Panc1 (cell line): Measurements from ENCODE around the gene ATP10D. TPM values are rescaled to one million over a fixed set of nuclear protein-coding genes. Genes with fewer than 3 reads are reported as not detected.

Experiments
- ATAC-seq: fragments of 200-7000 bp; cut with Tn5 transposase; 2 replicates; pipeline ENCODE4 v1.9.1; 2020; ENCODE audit warnings: mild to moderate bottlenecking, moderate library complexity
- BruUV-seq: library from RNA; stranded (reverse); fragments of 400-500 nt; replicated peaks from 2 replicates; lab custom pipeline; 2021; lab: Mats Ljungman, UMichigan
- CTCF ChIA-PET: fragments of 300-600 bp; sonication (Branson Sonifier 250); formaldehyde crosslinking; loops from one replicate; lab custom pipeline; 2022; ENCODE audit warnings: antibody characterized with exemption; lab: Charles Lee
- POLR2A ChIA-PET: fragments of 300-600 bp; sonication (Branson Sonifier 250); formaldehyde crosslinking; loops from one replicate; lab custom pipeline; 2022; ENCODE audit warnings: antibody characterized with exemption; lab: Charles Lee
- DNase-seq: peaks from one replicate; pipeline ENCODE4 v3.0.0-alpha.2; 2010; ENCODE audit warnings: low read depth, low spot score
- H3K27ac ChIP-seq: 2 replicates; pipeline ENCODE4 v1.5.1; 2011; ENCODE audit warnings: mild to moderate bottlenecking, low read length, inconsistent platforms
- H3K27me3 ChIP-seq: fragments of 200-500 bp; sonication (Bioruptor generic); 2 replicates; pipeline ENCODE4 v1.6.0; 2014; ENCODE audit warnings: low read length, inconsistent platforms; ENCODE audit not compliant: control insufficient read depth, insufficient read depth
- H3K36me3 ChIP-seq: fragments of 200-500 bp; sonication (Bioruptor generic); 2 replicates; pipeline ENCODE4 v1.5.1; 2014; ENCODE audit warnings: inconsistent platforms, mild to moderate bottlenecking, low read length, moderate library complexity; ENCODE audit not compliant: control insufficient read depth, insufficient read depth
- H3K4me1 ChIP-seq: 2 replicates; pipeline ENCODE4 v1.5.1; 2011; ENCODE audit warnings: inconsistent platforms, mild to moderate bottlenecking, low read length, moderate library complexity; ENCODE audit not compliant: control insufficient read depth, insufficient read depth
- H3K4me3 ChIP-seq, 2 experiments: 2 replicates each; pipeline ENCODE4 v1.5.1; 2011 to 2012; ENCODE audit warnings: low read depth in 2 of 2, low read length in 2 of 2, mild to moderate bottlenecking in 2 of 2, inconsistent platforms in 1 of 2, moderate library complexity in 1 of 2
- H3K9me3 ChIP-seq: fragments of 200-500 bp; sonication (Bioruptor generic); 2 replicates; pipeline ENCODE4 v1.5.1; 2014; ENCODE audit warnings: low read depth, mild to moderate bottlenecking, inconsistent platforms, low read length, moderate library complexity; ENCODE audit not compliant: control insufficient read depth, insufficient read depth
- POLR2AphosphoS5 ChIP-seq: IDR thresholded peaks from 2 replicates; pipeline ENCODE4 v1.6.1; 2012; ENCODE audit warnings: mild to moderate bottlenecking, low read depth, low read length, moderate library complexity
- SIN3A ChIP-seq: IDR thresholded peaks from 2 replicates; pipeline ENCODE4 v1.6.1; 2012; ENCODE audit warnings: low read depth, mild to moderate bottlenecking, low read length, moderate library complexity, borderline replicate concordance; ENCODE audit not compliant: insufficient read depth
- TCF7L2 ChIP-seq: IDR thresholded peaks from 2 replicates; pipeline ENCODE4 v1.6.1; 2011; ENCODE audit warnings: mild to moderate bottlenecking, low read depth, low read length, inconsistent platforms
- in situ Hi-C: cut with HindIII; loops from 2 replicates; pipeline ENCODE4 v1.10.0; 2016; ENCODE audit warnings: low sequenced_read_pairs, low pct_unique_long_range_greater_than_20kb
- intact Hi-C: fragments of 100-400 bp; cut with micrococcal nuclease; formaldehyde crosslinking; loops from one replicate; pipeline ENCODE4 v1.10.0; 2022; ENCODE audit not compliant: unreplicated experiment
- total RNA-seq: library from RNA; stranded (reverse); gene quantifications from one replicate; pipeline ENCODE4 v1.2.1, GENCODE V29; 2021; ENCODE audit not compliant: unreplicated experiment
- TF ChIP-seq, protein P1 (sequence below), 2 experiments: IDR thresholded peaks; 2 replicates each; pipeline ENCODE4 v1.6.1; 2011 to 2012; ENCODE audit warnings: low read depth in 2 of 2, control low read depth in 1 of 2, low read length in 1 of 2, mild to moderate bottlenecking in 1 of 2, moderate library complexity in 1 of 2; ENCODE audit not compliant: insufficient read depth in 1 of 2
- TF ChIP-seq, protein P2 (sequence below): fragments of 450-650 bp; IDR thresholded peaks from 2 replicates; pipeline ENCODE4 v1.5.1; 2017; ENCODE audit warnings: mild to moderate bottlenecking

The ATP10D gene
- total RNA-seq, 1 experiment from 2014 or later, result 13.9 TPM

DNA sequence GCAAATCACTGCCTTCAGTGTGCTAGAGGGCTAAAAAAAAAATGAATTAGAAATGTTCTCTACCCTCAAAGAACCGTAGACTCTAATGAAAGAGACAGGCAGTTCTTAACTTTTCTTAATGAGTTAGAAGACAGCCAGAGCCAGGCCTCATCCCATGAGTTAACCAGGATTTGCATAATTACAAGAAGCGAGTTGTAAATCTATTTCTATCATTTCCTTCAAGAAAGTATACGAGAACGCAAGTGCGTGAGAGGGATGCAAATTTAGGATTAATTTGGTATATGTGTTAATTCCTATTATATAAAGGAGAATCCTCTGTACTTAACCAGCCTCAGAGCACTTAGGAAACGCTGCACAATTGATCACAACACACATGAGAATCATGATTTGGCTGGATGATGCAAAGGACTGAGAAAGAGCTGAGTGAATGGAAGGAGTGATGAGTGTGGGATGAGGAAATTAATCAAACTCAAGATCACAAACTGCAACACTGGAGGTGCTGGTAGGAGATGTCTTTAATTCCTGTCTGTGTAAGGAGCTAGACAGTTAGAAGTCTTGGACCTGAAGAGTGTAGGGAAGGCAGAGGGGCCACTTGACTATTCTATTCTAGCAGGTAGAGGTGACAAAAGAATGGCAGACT, 157.2 kb downstream of the ATP10D start:
- ChIA-PET POLR2A (no interaction called here), CTCF (no interaction called here)
- ATAC-seq (no peak), DNase-seq (no peak)
- H3K4me3 ChIP-seq, result no peak overlapping the region
- no peak overlapping the region for H3K27ac ChIP-seq
- no TSS peak for BruUV-seq
- no peaks in the 10 kb centered on the region for H3K27me3 ChIP-seq
- H3K9me3 ChIP-seq, result no peaks in the 10 kb centered on the region
- intact Hi-C loops, result no loop called here
- TF ChIP-seq POLR2AphosphoS5 (no peak), TCF7L2 (no peak), SIN3A (no peak)
- TF ChIP-seq, protein P1, sequence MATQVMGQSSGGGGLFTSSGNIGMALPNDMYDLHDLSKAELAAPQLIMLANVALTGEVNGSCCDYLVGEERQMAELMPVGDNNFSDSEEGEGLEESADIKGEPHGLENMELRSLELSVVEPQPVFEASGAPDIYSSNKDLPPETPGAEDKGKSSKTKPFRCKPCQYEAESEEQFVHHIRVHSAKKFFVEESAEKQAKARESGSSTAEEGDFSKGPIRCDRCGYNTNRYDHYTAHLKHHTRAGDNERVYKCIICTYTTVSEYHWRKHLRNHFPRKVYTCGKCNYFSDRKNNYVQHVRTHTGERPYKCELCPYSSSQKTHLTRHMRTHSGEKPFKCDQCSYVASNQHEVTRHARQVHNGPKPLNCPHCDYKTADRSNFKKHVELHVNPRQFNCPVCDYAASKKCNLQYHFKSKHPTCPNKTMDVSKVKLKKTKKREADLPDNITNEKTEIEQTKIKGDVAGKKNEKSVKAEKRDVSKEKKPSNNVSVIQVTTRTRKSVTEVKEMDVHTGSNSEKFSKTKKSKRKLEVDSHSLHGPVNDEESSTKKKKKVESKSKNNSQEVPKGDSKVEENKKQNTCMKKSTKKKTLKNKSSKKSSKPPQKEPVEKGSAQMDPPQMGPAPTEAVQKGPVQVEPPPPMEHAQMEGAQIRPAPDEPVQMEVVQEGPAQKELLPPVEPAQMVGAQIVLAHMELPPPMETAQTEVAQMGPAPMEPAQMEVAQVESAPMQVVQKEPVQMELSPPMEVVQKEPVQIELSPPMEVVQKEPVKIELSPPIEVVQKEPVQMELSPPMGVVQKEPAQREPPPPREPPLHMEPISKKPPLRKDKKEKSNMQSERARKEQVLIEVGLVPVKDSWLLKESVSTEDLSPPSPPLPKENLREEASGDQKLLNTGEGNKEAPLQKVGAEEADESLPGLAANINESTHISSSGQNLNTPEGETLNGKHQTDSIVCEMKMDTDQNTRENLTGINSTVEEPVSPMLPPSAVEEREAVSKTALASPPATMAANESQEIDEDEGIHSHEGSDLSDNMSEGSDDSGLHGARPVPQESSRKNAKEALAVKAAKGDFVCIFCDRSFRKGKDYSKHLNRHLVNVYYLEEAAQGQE (IDR thresholded peaks at IDR 0.05; ENCODE audit: insufficient read depth in 1 of 2, low read depth in 2 of 2, low read length in 1 of 2), result no peak
- TF ChIP-seq, protein P2, sequence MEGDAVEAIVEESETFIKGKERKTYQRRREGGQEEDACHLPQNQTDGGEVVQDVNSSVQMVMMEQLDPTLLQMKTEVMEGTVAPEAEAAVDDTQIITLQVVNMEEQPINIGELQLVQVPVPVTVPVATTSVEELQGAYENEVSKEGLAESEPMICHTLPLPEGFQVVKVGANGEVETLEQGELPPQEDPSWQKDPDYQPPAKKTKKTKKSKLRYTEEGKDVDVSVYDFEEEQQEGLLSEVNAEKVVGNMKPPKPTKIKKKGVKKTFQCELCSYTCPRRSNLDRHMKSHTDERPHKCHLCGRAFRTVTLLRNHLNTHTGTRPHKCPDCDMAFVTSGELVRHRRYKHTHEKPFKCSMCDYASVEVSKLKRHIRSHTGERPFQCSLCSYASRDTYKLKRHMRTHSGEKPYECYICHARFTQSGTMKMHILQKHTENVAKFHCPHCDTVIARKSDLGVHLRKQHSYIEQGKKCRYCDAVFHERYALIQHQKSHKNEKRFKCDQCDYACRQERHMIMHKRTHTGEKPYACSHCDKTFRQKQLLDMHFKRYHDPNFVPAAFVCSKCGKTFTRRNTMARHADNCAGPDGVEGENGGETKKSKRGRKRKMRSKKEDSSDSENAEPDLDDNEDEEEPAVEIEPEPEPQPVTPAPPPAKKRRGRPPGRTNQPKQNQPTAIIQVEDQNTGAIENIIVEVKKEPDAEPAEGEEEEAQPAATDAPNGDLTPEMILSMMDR, result no peak
- H3K4me1 ChIP-seq, result no peaks in the 10 kb centered on the region
- no peaks in the 10 kb centered on the region for H3K36me3 ChIP-seq
- in situ Hi-C loops, result no loop called here

Other genes with a start within 250 kb of the ATP10D start
- 22.0 TPM for gene COMMD8, start 21.6 kb upstream of the ATP10D start, total RNA-seq